Caco-2 (cell line): ENCODE data around the gene E2F4. TPM values are rescaled to one million over a fixed set of nuclear protein-coding genes. Genes with fewer than 3 reads are reported as not detected.

Experiments used
- BruUV-seq: library from RNA; stranded (reverse); fragments of 400-500 nt; replicated peaks from 2 replicates; lab custom pipeline; 2021; lab: Mats Ljungman, UMichigan
- CTCF ChIA-PET: fragments of 300-600 bp; sonication (Branson Sonifier 250); formaldehyde crosslinking; loops from one replicate; lab custom pipeline; 2022; ENCODE audit warnings: antibody characterized with exemption; lab: Charles Lee
- POLR2A ChIA-PET: fragments of 300-600 bp; sonication (Branson Sonifier 250); formaldehyde crosslinking; loops from one replicate; lab custom pipeline; 2022; ENCODE audit warnings: antibody characterized with exemption; lab: Charles Lee
- DNase-seq, 2 experiments: peaks; one replicate each; pipeline versions ENCODE4 v3.0.0 to v3.0.0-alpha.2; 2020 to 2022
- H3K27me3 ChIP-seq: replicated peaks from 2 replicates; pipeline ENCODE4 v1.6.0; 2011; ENCODE audit warnings: low read length; ENCODE audit not compliant: control insufficient read depth, insufficient read depth
- H3K36me3 ChIP-seq: 2 replicates; pipeline ENCODE4 v1.5.1; 2011; ENCODE audit warnings: low read length; ENCODE audit not compliant: control insufficient read depth, insufficient read depth
- H3K4me1 ChIP-seq: fragments of 250-450 bp; sonication (Bioruptor Pico); 2 replicates; pipeline ENCODE4 v1.5.1; 2020; ENCODE audit warnings: mild to moderate bottlenecking
- H3K4me3 ChIP-seq: 2 replicates; pipeline ENCODE4 v1.5.1; 2011; ENCODE audit warnings: low read depth, mild to moderate bottlenecking, control low read depth, low read length
- H3K9me3 ChIP-seq: fragments of 250-450 bp; sonication (Bioruptor Pico); 2 replicates; pipeline ENCODE4 v1.5.1; 2020; ENCODE audit warnings: mild to moderate bottlenecking, moderate library complexity
- H3K27ac Mint-ChIP-seq: one replicate; pipeline ENCODE4 v1.8.0; 2022; ENCODE audit warnings: mixed read lengths; ENCODE audit not compliant: unreplicated experiment
- H3K27me3 Mint-ChIP-seq: one replicate; pipeline ENCODE4 v1.8.0; 2022; ENCODE audit warnings: mixed read lengths; ENCODE audit not compliant: insufficient read depth, unreplicated experiment
- H3K36me3 Mint-ChIP-seq: one replicate; pipeline ENCODE4 v1.8.0; 2022; ENCODE audit warnings: mild to moderate bottlenecking, mixed read lengths; ENCODE audit not compliant: insufficient read depth, unreplicated experiment
- H3K4me1 Mint-ChIP-seq: one replicate; pipeline ENCODE4 v1.8.0; 2022; ENCODE audit warnings: low read depth, mixed read lengths; ENCODE audit not compliant: unreplicated experiment
- H3K4me3 Mint-ChIP-seq: one replicate; pipeline ENCODE4 v1.8.0; 2022; ENCODE audit warnings: mild to moderate bottlenecking, moderate library complexity, mixed read lengths; ENCODE audit not compliant: unreplicated experiment
- H3K9me3 Mint-ChIP-seq: one replicate; pipeline ENCODE4 v1.8.0; 2022; ENCODE audit warnings: mixed read lengths; ENCODE audit not compliant: unreplicated experiment
- intact Hi-C: fragments of 100-400 bp; cut with micrococcal nuclease; formaldehyde crosslinking; loops from one replicate; pipeline ENCODE4 v1.10.0; 2022; ENCODE audit not compliant: unreplicated experiment
- total RNA-seq: library from RNA; stranded (reverse); gene quantifications from 2 replicates; pipeline ENCODE4 v1.2.3, GENCODE V29; 2022
- TF ChIP-seq, protein P1 (sequence below), 2 experiments: fragments of 200-600 bp in 1 of 2; IDR thresholded peaks; 1 replicate in 1 of 2; 2 replicates in 1 of 2; pipeline versions ENCODE4 v1.5.1 to v1.8.0; 2011 to 2022; ENCODE audit warnings: antibody characterized with exemption in 1 of 2, control low read depth in 1 of 2, inconsistent platforms in 1 of 2, low read depth in 1 of 2, low read length in 1 of 2, mild to moderate bottlenecking in 1 of 2, moderate library complexity in 1 of 2; ENCODE audit not compliant: insufficient read depth in 1 of 2, severe bottlenecking in 1 of 2, unreplicated experiment in 1 of 2

Gene E2F4
- total RNA-seq, 1 experiment from 2014 or later, result 115 TPM

DNA sequence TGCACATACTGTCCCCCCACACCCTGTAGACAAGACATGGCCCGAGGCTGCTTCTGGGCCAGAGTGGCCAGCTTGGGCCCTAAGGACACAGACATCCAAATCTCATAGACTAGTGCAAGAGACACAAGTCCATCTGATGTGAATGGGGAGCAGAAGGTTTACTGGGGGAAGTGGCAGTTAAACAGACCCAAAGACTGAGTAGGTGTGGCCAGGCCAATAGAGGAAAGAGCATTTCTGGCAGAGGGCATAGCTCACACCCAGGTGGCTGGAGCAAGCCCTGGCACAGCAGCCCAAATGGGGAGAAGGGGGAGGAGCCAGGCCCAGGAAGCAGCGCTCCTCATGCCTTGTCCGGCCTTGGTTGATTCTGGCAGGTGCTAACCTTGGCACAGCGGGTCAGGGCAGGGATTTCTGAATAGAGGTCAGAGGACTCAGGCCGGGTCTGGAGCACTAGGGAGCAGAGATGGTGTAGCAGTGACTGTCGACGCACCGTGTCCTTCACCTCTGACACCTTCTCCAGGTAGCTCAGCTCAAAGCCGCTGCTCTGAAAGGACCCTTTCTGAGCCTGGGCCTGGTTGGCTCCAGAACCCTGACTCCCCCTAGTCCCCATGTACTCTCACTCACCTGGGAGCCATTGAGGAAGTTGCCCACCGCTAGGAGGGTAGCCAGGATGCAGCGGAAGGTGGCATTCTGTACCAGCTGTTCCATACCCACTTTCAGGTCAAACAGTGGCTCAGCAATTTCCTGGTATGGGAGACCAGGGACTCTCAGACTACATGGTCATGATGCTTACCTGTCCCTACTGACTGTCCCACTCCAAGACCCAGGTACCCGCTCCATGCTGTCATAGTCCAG lies 39.1 kb downstream of the E2F4 start:
- Histone ChIP-seq H3K36me3 (peaks cover 13% of the 10 kb centered on the region), H3K9me3 (no peaks in the 10 kb centered on the region), H3K4me3 (no peak overlapping the region), H3K27me3 (no peaks in the 10 kb centered on the region), H3K4me1 (peaks cover 7% of the 10 kb centered on the region; the same call in 1 of the 2 replicates)
- Mint-ChIP-seq H3K4me1 (peaks cover 17% of the 10 kb centered on the region), H3K36me3 (peaks cover 88% of the 10 kb centered on the region), H3K9me3 (no peaks in the 10 kb centered on the region), H3K27ac (no peak overlapping the region), H3K27me3 (no peaks in the 10 kb centered on the region), H3K4me3 (no peak overlapping the region)
- ChIA-PET POLR2A (interaction anchor here (0.9 to 1.2 kb wide), 2 partner anchors 15 to 37 kb away, joined by 5 to 10 read pairs; no protein-coding TSS in a partner anchor), CTCF (interaction anchor here (0.5 to 6.0 kb wide), 3 partner anchors 15 to 992 kb away, joined by 3 to 19 read pairs (median 6); no protein-coding TSS in a partner anchor)
- no peak for DNase-seq
- TF ChIP-seq, protein P1, sequence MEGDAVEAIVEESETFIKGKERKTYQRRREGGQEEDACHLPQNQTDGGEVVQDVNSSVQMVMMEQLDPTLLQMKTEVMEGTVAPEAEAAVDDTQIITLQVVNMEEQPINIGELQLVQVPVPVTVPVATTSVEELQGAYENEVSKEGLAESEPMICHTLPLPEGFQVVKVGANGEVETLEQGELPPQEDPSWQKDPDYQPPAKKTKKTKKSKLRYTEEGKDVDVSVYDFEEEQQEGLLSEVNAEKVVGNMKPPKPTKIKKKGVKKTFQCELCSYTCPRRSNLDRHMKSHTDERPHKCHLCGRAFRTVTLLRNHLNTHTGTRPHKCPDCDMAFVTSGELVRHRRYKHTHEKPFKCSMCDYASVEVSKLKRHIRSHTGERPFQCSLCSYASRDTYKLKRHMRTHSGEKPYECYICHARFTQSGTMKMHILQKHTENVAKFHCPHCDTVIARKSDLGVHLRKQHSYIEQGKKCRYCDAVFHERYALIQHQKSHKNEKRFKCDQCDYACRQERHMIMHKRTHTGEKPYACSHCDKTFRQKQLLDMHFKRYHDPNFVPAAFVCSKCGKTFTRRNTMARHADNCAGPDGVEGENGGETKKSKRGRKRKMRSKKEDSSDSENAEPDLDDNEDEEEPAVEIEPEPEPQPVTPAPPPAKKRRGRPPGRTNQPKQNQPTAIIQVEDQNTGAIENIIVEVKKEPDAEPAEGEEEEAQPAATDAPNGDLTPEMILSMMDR (IDR thresholded peaks at IDR 0.05; ENCODE audit: insufficient read depth in 1 of 2, low read depth in 1 of 2, low read length in 1 of 2, severe bottlenecking in 1 of 2, unreplicated experiment in 1 of 2), result no peak
- intact Hi-C loops, result no loop called here
- BruUV-seq, result no TSS peak

DNA sequence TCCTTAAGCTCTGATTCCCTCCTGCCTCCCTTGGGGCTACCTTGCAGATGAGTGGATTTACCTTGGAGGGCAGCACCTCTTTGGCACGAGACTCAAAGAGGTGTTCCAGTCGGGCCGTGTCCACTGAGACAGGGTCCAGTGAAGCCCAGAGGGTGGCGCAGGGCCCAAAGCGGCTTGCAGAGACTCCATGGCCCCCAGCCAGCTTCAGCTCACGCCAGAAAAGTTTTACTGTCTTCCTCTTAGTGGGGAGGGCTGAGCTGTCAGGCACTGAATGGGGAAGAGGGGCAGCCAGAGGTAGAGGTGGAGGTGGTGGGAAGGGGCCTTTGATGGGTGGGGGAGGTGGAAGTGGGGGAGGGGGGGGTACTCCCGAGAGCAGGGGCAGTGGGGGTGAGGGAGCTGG lies 41.6 kb downstream of the E2F4 start:
- BruUV-seq, result no TSS peak
- H3K27me3 ChIP-seq, result no peaks in the 10 kb centered on the region
- no peaks in the 10 kb centered on the region for H3K9me3 ChIP-seq
- H3K27ac Mint-ChIP-seq, result no peak overlapping the region
- H3K27me3 Mint-ChIP-seq, result no peaks in the 10 kb centered on the region
- no peak overlapping the region for H3K4me3 Mint-ChIP-seq
- no peak for DNase-seq
- H3K36me3 ChIP-seq, result peaks cover 11% of the 10 kb centered on the region
- no peaks in the 10 kb centered on the region for H3K4me1 Mint-ChIP-seq
- no peak overlapping the region for H3K4me3 ChIP-seq
- H3K36me3 Mint-ChIP-seq, result peaks cover 94% of the 10 kb centered on the region
- ChIA-PET CTCF (interaction anchor here (0.6 to 6.0 kb wide), 2 partner anchors 13 to 36 kb away, joined by 5 to 19 read pairs; no protein-coding TSS in a partner anchor), POLR2A (interaction anchor here (1.2 kb wide), 1 partner anchor 13 kb away, joined by 3 read pairs; no protein-coding TSS in a partner anchor)
- H3K4me1 ChIP-seq, result no peaks in the 10 kb centered on the region
- intact Hi-C loops, result no loop called here
- H3K9me3 Mint-ChIP-seq, result no peaks in the 10 kb centered on the region
- TF ChIP-seq, protein P1 (IDR thresholded peaks at IDR 0.05; ENCODE audit: insufficient read depth in 1 of 2, low read depth in 1 of 2, low read length in 1 of 2, severe bottlenecking in 1 of 2, unreplicated experiment in 1 of 2), result no peak

DNA sequence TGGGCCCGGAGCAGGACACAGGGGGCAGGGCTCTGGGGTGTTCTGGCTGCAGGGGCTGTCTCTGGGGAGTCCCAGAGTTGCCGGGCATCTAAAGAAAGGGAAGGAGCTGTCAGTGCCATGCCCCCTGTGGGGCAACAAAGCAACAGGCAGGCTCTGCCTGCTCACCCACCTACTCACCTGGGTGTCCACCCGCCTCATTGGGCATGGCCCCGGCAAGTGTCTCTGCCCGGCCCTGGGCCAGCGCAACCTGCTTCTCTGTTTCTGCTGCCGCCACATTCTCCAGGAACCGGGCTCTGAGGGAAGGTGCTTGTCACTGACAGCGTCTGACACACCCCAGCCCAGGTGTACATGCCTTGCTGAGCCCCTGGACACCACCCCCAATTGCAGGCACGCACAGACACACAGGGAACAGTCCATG lies 42.2 kb downstream of the E2F4 start:
- Histone ChIP-seq H3K27me3 (no peaks in the 10 kb centered on the region), H3K9me3 (no peaks in the 10 kb centered on the region), H3K36me3 (peaks cover 9% of the 10 kb centered on the region), H3K4me3 (no peak overlapping the region), H3K4me1 (no peaks in the 10 kb centered on the region)
- intact Hi-C loops, result no loop called here
- BruUV-seq, result no TSS peak
- Mint-ChIP-seq H3K4me1 (no peaks in the 10 kb centered on the region), H3K27me3 (no peaks in the 10 kb centered on the region), H3K27ac (no peak overlapping the region), H3K4me3 (no peak overlapping the region), H3K36me3 (peaks cover 90% of the 10 kb centered on the region), H3K9me3 (no peaks in the 10 kb centered on the region)
- DNase-seq, result no peak
- ChIA-PET CTCF (interaction anchor here (6.0 kb wide), 1 partner anchor 12 kb away, joined by 19 read pairs; no protein-coding TSS in a partner anchor), POLR2A (interaction anchor here (1.2 kb wide), 1 partner anchor 12 kb away, joined by 3 read pairs; no protein-coding TSS in a partner anchor)
- TF ChIP-seq, protein P1 (IDR thresholded peaks at IDR 0.05; ENCODE audit: insufficient read depth in 1 of 2, low read depth in 1 of 2, low read length in 1 of 2, severe bottlenecking in 1 of 2, unreplicated experiment in 1 of 2), result no peak
